Measurements from ENCODE around the gene YIF1A. TPM values are rescaled to one million over a fixed set of nuclear protein-coding genes. Genes with fewer than 3 reads are reported as not detected.
A peak's percentile ranks its signal among the peaks of the same experiment; 100 is the strongest.
"Not testable (repeated sequence)": the region's sequence is repeated elsewhere in the genome, so short reads cannot be mapped to it uniquely, and the experiment has no call there.

YIF1A gene
- polyA plus RNA-seq, 1 donor = 49.2 TPM

DNA sequence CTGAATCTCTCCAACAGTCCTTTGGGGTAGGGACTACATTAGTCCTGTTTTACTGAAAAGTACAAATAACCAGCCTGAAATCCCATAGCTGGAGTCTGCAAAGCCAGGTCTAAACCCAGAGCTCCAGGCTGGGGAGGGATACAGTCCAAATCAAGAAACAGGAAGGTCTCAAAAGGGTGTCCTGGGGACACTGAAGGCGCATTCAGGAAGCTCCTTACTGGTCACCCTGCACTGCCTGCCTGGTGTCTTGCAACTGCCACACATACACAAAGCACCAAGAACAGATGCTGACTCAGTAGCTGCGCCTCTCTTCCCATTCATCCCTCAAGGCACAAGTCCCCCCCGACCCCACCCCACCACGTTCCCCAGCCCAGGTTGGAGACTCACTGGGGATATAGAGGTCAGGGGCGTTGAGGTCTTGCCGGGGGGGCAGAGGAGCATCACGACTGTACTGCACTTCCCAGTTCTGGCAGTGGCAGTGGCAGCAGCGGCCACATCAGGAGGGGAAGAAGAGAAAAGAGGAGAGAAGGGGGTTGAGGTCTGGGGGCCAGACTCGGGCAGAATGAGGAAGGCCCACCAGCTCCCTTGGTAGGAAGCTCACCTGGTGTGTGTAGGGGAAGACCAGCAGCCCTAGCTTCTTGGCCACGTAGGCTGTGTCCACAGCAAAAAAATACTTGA, 1.6 kb downstream of the YIF1A start:
- DNase-seq = no peak

DNA sequence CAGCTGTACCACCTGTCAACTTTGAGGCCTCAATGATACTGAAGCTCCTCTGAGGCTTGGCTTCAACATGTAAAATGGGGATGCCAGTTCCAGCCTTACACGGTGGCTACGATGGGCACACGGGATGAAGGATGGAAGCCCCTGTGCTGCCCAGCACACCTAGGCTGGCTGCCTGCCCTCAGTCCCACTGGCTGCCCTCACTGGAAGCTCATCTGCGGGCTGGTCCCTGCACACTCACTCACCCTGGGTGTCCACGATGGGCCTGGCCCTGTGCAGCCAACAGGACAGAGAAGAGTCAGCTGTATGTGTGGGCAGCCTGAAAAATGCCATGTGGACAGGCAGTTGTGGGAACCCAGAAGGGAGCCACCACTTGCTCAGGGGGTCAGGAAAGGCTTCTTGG, 2.2 kb downstream of the YIF1A start:
- no peak for DNase-seq

DNA sequence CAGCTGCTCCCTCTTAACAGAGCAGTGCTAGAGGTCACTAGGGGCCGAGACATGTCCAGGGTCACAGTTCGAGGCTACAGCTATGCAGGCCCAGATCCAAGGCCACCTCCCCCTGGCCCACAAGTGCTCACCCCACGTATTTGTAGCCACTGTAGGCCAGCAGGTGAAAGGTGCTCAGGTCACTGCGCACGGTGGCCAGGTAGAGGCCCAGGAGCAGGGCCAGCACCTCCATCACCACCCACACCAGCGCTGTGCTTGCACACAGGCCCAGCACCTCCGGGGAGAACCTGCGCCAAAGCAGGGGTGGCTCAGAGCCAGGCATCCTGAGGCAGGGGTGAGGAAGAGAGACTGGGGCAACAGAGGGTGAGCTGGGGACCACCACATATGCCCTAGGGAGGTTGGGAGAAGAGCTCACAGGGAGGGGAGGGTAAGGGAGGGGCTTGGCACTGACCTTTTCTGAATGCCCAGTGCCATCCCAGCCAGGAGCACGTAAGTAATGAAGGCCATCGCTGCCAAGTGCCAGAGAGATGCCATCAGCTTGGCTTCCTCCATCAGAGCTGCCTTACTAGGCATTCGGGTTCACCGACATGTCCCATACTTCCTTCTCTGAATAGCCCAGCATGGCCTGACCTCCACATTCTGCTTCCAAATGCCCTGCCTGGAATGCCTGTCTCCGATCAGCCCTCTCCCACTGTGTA, 3.5 kb downstream of the YIF1A start:
- no peak for DNase-seq

DNA sequence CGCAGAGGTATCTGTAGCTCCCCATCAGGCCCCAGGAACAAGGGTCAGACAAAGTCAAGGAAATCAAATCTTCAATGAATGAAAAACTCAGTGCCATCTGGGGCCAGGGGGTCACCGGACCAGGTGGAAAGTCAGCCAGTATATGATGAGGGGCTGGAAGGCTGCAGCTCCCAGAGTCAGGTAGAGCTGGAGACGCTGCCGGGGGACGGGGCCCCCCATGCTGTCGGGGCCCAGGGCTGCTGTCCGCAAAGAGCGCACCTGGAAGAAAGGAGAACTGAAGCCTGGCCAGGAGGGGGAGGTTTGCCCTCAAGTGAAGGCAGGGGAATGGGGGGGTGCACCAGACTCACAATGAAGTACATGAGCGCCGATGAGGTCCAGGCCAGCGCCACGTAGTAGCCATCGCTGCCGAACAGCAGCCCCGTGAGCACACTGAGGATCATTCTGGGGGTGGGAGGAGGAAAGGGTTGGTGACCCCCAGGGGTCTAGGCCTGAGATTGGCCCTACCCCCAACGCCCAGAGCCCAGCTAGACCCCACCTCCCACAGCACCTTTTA, 4.3 kb downstream of the YIF1A start:
- no peak for DNase-seq

DNA sequence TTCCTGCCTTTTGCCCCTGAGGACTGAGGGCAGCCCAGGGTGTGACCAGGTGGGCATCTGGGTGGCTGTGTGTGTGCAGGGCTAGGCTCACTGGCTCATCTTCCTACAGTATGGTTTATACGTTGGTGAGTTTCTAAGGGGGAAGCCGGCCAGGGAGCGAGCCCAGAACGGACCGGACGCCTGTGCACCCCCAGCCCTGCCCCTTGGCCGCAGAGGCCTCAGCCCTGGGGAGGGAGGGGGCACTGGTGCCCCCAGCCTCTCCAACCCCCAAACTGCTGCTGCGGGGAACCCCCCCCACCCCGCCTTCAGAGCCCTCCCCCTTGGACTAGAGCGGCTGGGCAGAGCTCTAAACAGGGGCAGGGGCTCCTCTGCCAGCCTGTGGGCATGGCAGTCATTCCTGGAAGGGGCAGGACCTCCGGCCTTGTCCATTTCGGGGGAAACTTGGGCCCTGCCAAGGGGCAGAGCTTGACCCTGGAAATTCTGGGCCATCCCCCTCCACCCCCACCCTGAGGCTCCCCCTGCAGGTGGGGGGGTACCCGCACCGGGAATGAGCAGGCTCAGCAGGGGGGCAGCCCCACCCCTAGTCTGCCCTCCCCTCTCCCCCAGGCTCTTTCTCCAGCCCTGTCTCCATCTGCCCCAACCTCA, 5.4 kb downstream of the YIF1A start:
- DNase-seq = no peak

DNA sequence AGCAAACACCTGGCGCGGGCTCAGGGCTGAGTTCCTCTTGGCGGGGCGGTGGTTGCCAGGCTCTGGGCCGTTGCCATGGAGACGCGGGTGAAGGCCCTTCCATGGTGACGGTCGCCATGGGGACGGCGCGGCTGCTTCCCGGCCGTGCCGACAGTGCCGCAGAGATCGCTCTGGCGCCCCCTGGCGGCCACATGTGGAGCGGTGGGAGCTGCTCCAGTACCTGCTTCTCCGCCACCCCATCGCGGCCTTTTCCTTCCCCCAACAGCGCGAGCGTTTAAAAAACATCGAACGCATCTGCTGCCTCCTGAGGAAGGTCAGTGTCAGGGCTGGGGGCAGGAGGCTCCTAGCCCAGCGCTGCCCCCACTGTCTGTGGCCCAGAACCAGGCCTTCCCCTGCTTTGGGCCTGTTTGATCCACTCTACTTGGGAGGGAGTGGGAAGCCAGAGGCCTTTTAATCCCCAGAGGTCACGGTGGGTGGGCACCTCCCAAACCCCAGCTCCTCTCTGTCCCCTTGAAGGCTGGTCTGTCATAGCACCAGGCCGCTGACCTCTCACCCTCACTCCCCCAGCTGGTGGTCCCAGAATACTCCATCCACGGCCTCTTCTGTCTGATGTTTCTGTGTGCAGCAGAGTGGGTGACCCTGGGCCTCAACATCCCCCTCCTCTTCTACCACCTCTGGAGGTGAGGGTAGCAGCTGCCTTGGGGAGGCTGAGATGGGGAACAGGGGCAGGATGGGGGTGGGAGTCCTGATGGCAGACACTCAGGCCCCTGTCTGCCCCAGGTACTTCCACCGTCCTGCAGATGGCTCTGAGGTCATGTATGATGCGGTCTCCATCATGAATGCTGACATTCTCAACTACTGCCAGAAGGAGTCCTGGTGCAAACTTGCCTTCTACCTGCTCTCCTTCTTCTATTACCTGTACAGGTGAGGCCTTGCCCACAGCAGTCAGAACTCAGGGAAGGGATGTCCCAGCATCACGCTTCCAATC, 6.2 kb downstream of the YIF1A start:
- peak; percentile 95 for DNase-seq

DNA sequence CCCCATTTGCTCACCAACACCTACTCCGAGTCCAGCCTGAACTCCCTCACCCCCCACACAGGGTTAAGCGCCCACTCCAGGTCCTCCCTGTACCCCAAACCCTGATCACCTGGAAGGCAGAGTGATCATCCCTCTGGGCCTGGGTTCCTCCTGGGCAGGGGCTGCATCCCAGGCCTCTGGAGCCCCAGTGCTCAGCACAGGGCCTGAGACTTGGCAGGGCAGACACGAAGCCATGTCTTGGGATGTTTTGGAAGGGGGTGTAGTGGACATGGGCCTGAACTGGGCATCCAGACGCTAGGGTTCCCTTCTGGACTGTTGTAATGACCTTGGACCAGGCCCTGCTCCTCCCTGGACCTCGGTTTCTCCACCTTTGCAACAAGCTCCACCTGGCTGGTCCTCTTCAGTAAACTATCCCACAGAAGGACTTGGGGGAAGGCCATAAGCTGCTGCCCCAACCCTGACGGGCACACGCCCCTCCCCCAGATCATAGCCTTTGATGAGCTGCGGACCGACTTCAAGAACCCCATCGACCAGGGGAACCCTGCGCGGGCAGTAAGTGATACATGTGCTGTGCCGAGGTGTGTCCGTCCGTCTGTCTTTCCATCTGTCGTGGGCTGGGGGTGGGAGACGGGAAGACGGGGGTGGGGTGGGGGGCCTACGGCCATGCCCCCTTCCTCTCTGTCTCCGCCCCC, 7.0 kb downstream of the YIF1A start:
- no peak for DNase-seq

DNA sequence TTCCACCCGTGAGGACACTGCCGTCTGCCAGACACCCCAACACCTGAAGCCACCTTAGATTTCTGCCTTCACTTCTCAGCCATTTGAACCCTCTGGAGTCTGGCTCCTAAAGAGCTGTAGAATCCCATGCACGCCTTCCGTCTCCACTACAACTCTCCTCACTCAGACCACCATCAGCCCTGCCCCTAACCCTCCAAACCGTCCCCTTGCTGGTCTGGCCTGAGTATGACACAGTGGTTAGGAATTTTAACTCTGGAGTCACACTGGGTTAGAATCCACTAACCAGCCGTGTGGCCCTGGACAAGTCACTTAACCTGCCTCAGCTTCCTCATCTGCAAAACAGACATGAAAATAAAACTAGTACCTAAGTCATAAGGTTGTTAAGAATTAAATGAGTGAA, 7.9 kb downstream of the YIF1A start:
- no peak for DNase-seq

DNA sequence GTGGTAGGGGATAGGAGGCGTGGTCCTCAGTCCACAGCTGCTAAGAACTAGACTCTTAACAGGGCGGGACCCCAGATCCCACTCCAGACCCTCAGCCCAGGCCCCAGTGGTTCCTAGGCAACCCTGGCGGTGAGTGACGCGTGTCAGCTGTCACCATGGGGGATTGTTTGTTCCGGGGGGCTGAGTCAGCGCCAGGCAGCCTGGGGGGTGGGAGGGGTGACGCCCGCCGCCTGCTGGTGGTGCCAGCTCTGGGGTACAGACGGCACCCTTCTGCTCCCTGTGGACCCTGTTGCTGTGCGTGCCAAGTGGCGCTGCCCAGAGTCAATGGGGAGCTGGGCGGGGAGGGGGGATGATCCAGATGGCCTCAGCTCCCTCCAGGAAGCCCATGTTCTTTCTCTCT, 8.5 kb downstream of the YIF1A start:
- no peak for DNase-seq

DNA sequence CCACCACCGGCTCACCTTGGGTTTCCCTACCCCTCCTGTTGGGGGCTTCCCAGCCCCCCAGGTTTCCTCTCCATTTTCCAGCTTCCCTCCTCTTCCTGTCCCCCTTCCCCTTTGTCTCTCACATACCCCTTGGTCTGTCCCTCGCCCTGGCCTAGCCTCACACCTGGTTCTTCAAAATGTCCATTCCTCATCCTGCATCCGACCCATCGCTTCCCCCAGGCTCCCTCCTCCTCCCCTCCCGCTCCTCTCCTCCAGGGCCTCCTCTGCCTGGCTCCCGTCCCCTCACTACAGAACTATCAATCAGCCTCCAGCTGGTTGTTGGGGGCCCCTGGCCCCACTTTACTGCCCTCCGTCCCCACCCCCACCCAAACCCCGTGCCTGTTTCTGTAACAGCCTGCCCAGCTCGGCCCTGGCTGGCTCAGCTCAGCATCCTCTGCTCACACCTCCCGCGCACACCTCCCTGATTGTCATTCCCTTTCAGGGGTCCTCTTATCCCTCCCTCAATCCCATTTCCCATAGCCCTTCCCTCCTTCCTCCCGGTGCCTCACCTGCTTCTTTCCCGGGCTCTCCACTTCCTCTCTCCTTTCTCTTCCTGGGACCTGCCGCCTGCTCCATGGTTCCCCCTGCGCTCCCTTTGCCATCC, 9.7 kb downstream of the YIF1A start:
- DNase-seq = no peak

DNA sequence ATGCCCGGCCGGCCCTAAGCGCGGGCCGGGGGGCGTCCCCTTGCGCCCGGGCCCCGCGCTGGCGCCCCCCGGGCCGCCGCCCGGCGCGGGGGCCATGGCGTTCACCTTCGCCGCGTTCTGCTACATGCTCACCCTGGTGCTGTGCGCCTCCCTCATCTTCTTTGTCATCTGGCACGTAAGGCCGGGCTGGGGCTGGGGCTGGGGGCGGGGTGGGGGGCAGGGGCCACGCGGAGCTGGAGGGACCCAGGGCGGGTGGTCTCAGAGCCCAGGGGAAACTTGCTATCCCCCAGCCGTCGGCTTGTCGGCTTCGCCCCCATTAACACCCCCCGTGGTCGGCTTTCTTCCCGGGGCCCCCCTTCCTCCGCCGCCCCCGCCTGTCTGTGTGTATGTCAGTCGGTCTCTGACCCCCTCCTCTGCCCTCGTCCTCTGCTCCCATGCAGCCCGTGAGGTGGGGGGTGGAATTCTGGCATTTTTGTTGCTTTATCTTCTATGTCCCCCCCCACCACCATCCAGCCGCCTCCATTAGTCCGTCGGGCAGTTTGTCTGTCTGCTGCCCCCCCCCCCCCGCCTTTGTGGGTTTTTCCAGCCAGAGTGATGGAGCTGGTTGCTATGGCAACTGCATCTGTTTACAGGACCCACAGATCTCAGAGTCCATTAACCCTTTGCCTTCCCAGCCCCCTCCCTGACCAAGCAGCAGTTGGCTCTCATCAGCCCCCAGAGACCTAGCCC, 10.4 kb downstream of the YIF1A start:
- DNase-seq = no peak

DNA sequence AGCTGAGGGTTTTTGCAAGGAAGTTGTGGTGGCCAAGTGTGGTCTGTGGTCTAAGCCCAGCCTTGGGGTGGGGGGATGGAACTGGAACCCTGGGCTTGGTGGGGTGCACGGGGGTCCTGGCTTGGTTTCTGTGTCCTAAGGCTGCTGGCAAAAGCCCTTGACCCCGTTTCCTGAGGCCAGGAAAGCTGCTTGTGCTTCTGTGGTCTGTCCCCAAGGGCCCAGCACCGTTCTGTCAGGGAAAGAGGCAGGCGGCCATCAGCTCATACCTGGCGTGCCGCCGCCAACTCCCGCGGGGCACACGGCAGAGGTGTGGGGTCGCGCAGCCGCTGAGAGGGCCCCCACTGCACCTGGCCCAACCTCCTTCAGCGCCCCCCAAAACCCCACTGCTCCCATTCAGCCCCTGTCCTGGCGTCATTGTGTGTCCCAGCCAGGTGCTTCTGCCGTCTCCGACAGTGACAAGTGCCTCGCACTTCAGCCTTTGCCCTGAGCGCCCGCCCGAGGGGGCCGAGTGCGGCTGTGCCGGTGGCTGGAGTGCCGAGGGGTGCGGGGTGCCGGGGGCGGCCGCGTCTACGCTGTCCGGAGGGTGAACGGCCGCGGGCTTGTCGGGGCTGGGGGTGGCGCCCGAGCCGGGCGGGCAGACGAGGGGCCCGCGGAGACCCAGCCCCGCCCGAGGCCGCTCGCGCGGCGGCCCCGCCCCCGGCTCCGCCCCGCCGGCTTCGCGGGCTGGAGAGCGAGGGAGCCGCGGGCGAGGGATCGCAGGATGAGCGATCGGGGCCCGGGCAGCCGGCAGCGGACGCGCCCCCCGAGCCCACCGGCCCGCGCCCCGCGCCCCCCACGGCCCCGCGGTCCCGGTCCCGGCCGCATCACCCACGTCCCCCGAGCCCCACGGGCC, 11.2 kb downstream of the YIF1A start, which contains the start of gene CNIH2:
Gene CNIH2 (plus strand): TSS at position 705 of the 892 bp plus-strand sequence. CDS start 282 bp downstream, outside the sequence.
- no peak for DNase-seq

DNA sequence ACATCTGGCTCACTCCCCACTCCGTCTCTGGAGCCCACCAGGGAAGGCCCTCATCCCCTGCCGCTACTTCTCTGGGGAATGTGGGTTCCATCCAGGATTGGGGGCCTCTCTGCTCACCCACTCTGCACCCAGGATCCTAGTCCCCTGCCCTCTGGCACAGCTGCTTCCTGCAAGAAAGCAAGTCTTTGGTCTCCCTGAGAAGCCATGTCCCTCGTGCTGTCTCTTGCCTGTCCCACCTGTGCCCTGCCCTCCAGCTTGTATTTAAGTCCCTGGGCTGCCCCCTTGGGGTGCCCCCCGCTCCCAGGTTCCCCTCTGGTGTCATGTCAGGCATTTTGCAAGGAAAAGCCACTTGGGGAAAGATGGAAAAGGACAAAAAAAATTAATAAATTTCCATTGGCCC, 11.9 kb downstream of the YIF1A start:
- DNase-seq = not testable (repeated sequence)

DNA sequence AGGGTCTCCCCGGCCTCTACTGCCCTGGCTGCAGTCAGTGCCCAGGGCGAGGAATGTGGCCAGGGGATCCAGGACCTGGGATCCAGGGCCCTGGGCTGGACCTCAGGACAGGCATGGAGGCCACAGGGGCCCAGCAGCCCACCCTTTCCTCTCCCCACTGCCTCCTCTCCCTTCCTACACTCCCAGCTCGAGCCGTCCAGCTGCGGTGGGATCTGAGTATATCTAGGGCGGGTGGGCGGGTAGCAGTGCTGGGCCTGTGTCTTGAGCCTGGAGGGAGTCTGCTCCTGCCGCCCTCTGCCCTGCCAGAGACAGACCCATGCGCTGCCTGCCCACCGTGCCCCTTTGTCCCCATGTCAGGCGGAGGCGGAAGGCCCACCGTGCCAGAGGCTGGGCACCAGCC, 12.3 kb downstream of the YIF1A start:
- not testable (repeated sequence) for DNase-seq

DNA sequence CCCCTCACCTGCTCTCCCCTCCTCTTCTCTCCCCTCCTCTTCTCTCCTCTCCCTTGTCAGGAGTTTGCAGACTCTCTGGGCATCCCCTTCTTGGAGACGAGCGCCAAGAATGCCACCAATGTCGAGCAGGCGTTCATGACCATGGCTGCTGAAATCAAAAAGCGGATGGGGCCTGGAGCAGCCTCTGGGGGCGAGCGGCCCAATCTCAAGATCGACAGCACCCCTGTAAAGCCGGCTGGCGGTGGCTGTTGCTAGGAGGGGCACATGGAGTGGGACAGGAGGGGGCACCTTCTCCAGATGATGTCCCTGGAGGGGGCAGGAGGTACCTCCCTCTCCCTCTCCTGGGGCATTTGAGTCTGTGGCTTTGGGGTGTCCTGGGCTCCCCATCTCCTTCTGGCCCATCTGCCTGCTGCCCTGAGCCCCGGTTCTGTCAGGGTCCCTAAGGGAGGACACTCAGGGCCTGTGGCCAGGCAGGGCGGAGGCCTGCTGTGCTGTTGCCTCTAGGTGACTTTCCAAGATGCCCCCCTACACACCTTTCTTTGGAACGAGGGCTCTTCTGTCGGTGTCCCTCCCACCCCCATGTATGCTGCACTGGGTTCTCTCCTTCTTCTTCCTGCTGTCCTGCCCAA, 12.8 kb downstream of the YIF1A start:
- DNase-seq = no peak

DNA sequence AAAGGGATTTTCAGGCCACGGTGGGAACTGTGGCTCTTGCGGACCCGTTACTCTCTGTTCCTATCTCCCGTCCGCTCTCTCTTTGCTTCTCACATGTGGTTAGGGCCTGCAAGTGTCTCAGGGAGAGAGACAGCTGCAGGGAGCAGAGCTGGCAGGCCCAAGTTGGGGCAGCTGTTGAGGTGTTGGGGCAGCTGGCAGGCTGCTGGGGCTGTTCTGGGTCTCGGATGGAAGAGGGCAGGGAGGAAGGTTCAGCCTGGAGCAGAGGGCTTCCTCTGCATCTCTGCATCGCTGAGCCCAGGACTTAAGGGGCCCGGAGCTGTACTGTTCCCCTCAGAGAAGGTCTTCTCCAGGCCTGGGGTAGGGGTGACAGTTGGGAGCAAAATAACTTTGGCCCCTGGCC, 13.5 kb downstream of the YIF1A start:
- no peak for DNase-seq

DNA sequence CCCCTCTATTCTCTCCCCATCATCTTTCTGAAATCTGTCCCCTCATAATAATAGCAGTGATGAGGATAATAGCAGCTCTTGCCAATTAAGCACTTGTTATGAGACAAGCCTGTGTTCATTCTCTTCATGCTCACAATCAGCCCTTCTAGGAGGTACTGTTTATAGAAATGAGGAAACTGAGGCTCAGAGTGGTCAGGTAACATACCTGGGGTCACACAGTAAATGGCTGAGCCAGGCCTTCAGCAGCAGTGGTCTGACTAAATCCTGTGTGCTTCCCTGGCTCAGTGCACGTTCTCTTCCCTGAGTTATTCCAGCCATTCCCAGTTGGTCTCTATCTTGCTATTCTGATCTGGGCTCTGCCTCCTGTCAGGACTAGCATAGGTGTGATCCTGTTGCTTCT, 14.7 kb downstream of the YIF1A start:
- no peak for DNase-seq

DNA sequence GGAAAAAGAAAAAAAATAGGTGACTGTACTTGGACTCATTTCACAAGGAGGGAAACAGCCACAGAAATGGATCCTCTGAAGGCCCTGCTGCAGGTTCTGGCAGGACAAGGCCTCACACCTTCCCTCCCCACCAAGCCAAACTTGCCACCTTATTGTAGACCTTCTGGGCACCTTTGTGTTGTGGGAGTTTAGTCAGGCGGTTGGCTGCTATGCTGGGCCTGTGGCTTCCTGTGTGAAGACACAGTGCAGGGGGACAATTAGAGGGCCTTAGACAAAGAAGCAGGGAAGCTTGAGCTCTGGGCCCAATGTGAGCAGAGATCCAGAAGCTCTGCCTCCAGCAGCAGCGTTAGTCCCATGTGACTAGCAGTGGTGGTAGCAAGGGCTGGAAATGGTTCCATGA, 16.3 kb downstream of the YIF1A start:
- DNase-seq = no peak

Data from left kidney (tissue), 2 donors.